HEK293T (cell line): Measurements from ENCODE around the gene GABRP.
"Not testable (repeated sequence)": the region's sequence is repeated elsewhere in the genome, so short reads cannot be mapped to it uniquely, and the experiment has no call there.

ENCODE experiments used
- CTCF ChIA-PET: fragments of 350-600 bp; formaldehyde crosslinking; extraction: SDS; loops from one replicate; lab custom pipeline; 2021; ENCODE audit warnings: antibody characterized with exemption, inconsistent platforms; lab: Yijun Ruan, JAX
- POLR2A ChIA-PET: fragments of 350-600 bp; formaldehyde crosslinking; extraction: SDS; loops from one replicate; lab custom pipeline; 2020; ENCODE audit warnings: antibody characterized with exemption, inconsistent platforms; lab: Yijun Ruan, JAX
- DNase-seq: peaks from one replicate; pipeline ENCODE4 v3.0.0; 2012; ENCODE audit warnings: mixed read lengths; ENCODE audit errors: extremely low spot score
- ARNT ChIP-seq: fragments of 450-650 bp; IDR thresholded peaks from 2 replicates; pipeline ENCODE4 v1.6.1; 2017; ENCODE audit warnings: mild to moderate bottlenecking
- BHLHE40 ChIP-seq: fragments of 450-650 bp; IDR thresholded peaks from 2 replicates; pipeline ENCODE4 v1.6.1; 2016; ENCODE audit warnings: mild to moderate bottlenecking, moderate library complexity, borderline replicate concordance
- CTBP1 ChIP-seq: fragments of 450-650 bp; IDR thresholded peaks from 2 replicates; pipeline ENCODE4 v1.6.1; 2016; ENCODE audit warnings: borderline replicate concordance
- ELF4 ChIP-seq: fragments of 450-650 bp; IDR thresholded peaks from 2 replicates; pipeline ENCODE4 v1.6.1; 2017; ENCODE audit warnings: antibody characterized with exemption
- FOXA1 ChIP-seq: fragments of 450-650 bp; IDR thresholded peaks from 2 replicates; pipeline ENCODE4 v1.6.1; 2016; ENCODE audit warnings: mild to moderate bottlenecking
- FOXK2 ChIP-seq: fragments of 450-650 bp; IDR thresholded peaks from 2 replicates; pipeline ENCODE4 v1.6.1; 2016; ENCODE audit warnings: mild to moderate bottlenecking
- FOXM1 ChIP-seq: fragments of 450-650 bp; IDR thresholded peaks from 2 replicates; pipeline ENCODE4 v1.6.1; 2017; ENCODE audit warnings: mild to moderate bottlenecking, borderline replicate concordance
- HDGF ChIP-seq: fragments of 450-650 bp; IDR thresholded peaks from 2 replicates; pipeline ENCODE4 v1.6.1; 2017; ENCODE audit warnings: antibody characterized with exemption, borderline replicate concordance
- L3MBTL2 ChIP-seq: fragments of 450-650 bp; conservative IDR thresholded peaks from 2 replicates; pipeline ENCODE4 v1.6.1; 2016; ENCODE audit warnings: mild to moderate bottlenecking
- LEF1 ChIP-seq: fragments of 450-650 bp; IDR thresholded peaks from 2 replicates; pipeline ENCODE4 v1.6.1; 2017; ENCODE audit warnings: mild to moderate bottlenecking, borderline replicate concordance
- NFRKB ChIP-seq: fragments of 450-650 bp; IDR thresholded peaks from 2 replicates; pipeline ENCODE4 v1.6.1; 2016; ENCODE audit warnings: mild to moderate bottlenecking, moderate library complexity
- PKNOX1 ChIP-seq: fragments of 450-650 bp; IDR thresholded peaks from 2 replicates; pipeline ENCODE4 v1.6.1; 2016
- SP1 ChIP-seq: fragments of 450-650 bp; IDR thresholded peaks from 2 replicates; pipeline ENCODE4 v1.6.1; 2017
- SUZ12 ChIP-seq: fragments of 450-650 bp; IDR thresholded peaks from 2 replicates; pipeline ENCODE4 v1.6.1; 2016; ENCODE audit warnings: mild to moderate bottlenecking
- TARDBP ChIP-seq: fragments of 450-650 bp; IDR thresholded peaks from 2 replicates; pipeline ENCODE4 v1.6.1; 2016
- ZNF384 ChIP-seq: fragments of 450-650 bp; IDR thresholded peaks from 2 replicates; pipeline ENCODE4 v1.6.1; 2016

The GABRP gene

DNA sequence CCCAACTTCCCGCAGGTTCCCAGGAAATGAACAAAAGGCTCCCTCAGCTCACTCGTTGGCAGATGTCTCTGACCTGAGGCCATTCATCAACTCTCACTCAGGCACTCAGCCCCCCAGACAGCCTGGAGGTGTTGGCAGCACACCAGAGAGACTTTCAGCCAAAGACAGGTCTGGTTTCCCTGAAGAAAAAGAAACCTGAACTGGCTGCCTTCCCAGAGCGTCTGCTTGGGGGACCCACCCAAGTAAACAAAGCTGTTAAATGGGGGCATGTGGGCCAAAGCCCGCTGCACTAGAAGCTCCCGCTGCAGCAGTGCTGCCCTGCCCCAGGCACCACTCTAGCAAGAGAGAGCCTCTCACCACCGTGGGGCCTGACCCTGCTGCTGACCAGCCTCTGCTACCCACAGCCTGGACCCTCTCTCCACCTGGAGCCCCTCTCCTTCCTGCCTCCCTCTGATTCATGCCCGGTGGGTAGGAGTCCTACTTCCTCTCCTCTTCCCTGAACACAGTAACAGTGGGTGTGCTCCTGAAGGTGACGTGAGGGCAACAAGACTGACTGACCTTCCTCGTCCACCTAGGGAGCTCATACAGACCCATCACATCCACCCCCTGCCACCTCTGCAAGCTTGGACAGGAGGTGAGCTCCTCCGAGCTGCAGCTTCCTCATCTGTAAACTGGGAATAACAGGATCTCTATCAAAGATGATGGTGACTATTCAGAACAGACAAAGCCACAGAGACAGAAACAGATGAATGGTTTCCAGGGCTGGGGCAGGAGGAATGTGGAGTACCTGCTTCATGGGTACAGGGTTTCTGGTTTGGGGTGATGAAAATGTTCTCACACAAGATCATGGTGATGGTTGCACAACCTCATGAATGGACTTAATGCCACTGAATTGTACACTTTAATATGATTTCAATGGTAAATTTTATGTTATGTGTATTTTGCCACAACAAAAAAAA lies 31.0 kb upstream of the GABRP start:
- DNase-seq: no peak
- ChIA-PET POLR2A (no interaction called here), CTCF (interaction anchor here (1.0 kb wide), 2 partner anchors 39 to 40 kb away, joined by 3 read pairs; no protein-coding TSS in a partner anchor)
- TF ChIP-seq PKNOX1: no peak
- no peak for TF ChIP-seq ZNF384
- no peak for TF ChIP-seq NFRKB
- no peak for TF ChIP-seq BHLHE40
- TF ChIP-seq TARDBP: no peak
- TF ChIP-seq SUZ12: no peak
- no peak for TF ChIP-seq FOXK2
- TF ChIP-seq ELF4: no peak
- no peak for TF ChIP-seq LEF1

GRCh38 chr5:170753311-170753710 lies 30.2 kb upstream of the GABRP start:
- ChIA-PET CTCF (interaction anchor here (1.0 kb wide), 1 partner anchor 38 kb away, joined by 3 read pairs; no protein-coding TSS in a partner anchor), POLR2A (no interaction called here)
- DNase-seq: no peak
- TF ChIP-seq SUZ12: no peak
- no peak for TF ChIP-seq ARNT
- no peak for TF ChIP-seq FOXM1
- no peak for TF ChIP-seq HDGF
- TF ChIP-seq ZNF384: no peak
- no peak for TF ChIP-seq L3MBTL2
- no peak for TF ChIP-seq CTBP1
- TF ChIP-seq LEF1: no peak
- TF ChIP-seq FOXA1: no peak
- TF ChIP-seq FOXK2: no peak
- no peak for TF ChIP-seq ELF4

DNA sequence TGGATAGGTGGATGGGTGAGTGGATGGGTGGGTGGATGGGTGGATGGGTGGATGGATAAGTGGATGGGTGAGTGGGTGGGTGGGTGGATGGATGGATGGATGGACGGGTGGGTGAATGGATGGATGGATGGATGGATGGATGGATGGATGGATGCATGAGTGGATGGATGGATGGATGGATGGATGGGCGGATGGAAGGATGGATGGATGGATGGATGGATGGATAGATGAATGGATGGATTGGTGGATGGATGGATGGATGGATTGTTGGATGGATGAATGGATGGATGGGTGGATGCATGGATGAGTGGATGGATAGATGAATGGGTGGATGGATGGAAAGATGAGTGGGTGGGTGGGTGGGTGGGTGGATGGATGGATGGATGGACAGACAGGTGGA lies 29.0 kb upstream of the GABRP start:
- POLR2A ChIA-PET, DNase-seq: not testable (repeated sequence)
- CTCF ChIA-PET: interaction anchor here (1.1 kb wide), 1 partner anchor 37 kb away, joined by 4 read pairs; no protein-coding TSS in a partner anchor

DNA sequence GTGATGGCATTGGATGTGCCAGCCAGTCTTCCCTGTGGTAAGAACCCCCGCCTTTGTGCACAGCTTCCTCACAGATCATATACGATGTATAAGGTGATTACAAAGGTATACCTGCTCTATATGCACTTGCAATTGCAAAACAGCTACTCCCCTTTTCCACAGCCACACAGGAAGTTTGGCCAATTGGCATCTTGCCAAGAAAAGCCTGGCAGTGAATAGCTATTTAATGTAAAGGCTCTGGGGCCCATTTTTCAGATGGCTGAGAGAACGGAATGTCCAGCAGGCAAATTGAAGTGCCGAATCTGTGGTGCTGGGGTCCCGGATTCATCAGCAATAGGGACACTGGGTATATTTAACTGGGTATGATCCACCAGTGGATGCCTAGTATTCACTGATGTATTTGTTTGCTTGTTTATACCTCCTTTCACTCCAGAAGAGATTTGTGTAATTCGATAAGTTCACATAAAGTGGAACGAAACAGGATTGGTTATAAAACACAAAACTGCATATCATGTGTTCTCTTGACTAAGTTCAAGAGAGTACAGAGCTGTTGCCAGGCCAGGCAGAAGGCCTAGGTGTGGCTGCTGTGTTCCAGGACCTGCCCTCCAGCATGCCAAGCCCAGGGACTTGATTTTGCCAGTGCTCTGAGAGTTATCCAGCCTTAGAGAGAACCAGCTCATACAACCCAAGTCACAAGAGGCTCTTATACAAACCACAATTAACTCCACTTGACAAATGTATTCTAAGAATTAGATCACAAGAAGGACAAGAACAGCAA lies 27.7 kb upstream of the GABRP start:
- ChIA-PET CTCF (interaction anchor here (0.7 to 1.1 kb wide), 3 partner anchors 11 to 129 kb away, joined by 4 to 7 read pairs (median 5); no protein-coding TSS in a partner anchor), POLR2A (no interaction called here)

GRCh38 chr5:170756691-170757090 lies 26.8 kb upstream of the GABRP start:
- CTCF ChIA-PET: interaction anchor here (0.6 to 1.0 kb wide), 2 partner anchors 12 to 140 kb away, joined by 4 to 5 read pairs; no protein-coding TSS in a partner anchor
- DNase-seq: no peak
- TF ChIP-seq TARDBP (no peak), PKNOX1 (no peak)
- POLR2A ChIA-PET: no interaction called here

More for the DNA sequence above, 27.7 kb upstream of the GABRP start:
- no peak for DNase-seq
- no peak for TF ChIP-seq TARDBP

DNA sequence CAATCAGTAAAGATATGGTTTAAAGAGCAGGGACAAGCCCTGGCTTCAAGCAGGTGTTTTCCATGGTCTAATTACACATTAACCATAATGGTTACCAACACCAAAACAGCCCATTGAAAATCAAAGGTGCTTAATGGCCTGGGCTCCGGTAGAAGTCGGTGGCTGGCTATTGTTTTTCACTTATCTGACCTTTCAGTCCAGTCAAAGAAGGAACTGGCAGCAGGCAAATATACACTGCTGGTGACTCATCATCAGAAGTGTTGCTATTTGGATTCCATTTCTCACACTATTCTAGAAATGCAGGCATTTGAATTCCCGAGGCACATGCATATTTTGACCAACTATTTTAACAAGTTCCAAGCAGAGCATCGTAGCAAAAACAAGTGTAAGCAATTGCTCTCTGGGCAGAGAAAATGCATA lies 26.3 kb upstream of the GABRP start:
- CTCF ChIA-PET: no interaction called here
- no peak for DNase-seq
- POLR2A ChIA-PET: no interaction called here
- TF ChIP-seq NFRKB: no peak

- DNase-seq: no peak
- CTCF ChIA-PET: no interaction called here
- TF ChIP-seq NFRKB: no peak
- no peak for TF ChIP-seq FOXM1
- TF ChIP-seq SUZ12: no peak
- no peak for TF ChIP-seq FOXA1
- TF ChIP-seq ARNT: no peak
- no peak for TF ChIP-seq TARDBP
- no peak for TF ChIP-seq ELF4
- no peak for TF ChIP-seq PKNOX1
- TF ChIP-seq L3MBTL2: no peak
- TF ChIP-seq FOXK2: no peak
- no peak for TF ChIP-seq ZNF384
- TF ChIP-seq CTBP1: no peak
- TF ChIP-seq LEF1: no peak
- TF ChIP-seq SP1: no peak
- no peak for TF ChIP-seq BHLHE40
- TF ChIP-seq HDGF: no peak
- POLR2A ChIA-PET: no interaction called here
Observed at GRCh38 chr5:170757669-170758068, 25.9 kb upstream of the GABRP start.
